Measurements from ENCODE around the gene PRR13.
"Not testable (repeated sequence)": the region's sequence is repeated elsewhere in the genome, so short reads cannot be mapped to it uniquely, and the experiment has no call there.

- not testable (repeated sequence) for TF ChIP-seq POLR2A (IDR thresholded peaks at IDR 0.05; ENCODE audit: low read depth, low read length); POLR2AphosphoS5 (IDR thresholded peaks at IDR 0.05; ENCODE audit: low read depth, low read length); TAF1 (IDR thresholded peaks at IDR 0.05; ENCODE audit: borderline replicate concordance, low read depth, low read length)
These were observed 2.0 kb upstream of the PRR13 start for GRCh38 chr12:53439582-53439981.
